ENCODE data around the gene NCAPG2. TPM values are rescaled to one million over a fixed set of nuclear protein-coding genes. Genes with fewer than 3 reads are reported as not detected.
A peak's percentile ranks its signal among the peaks of the same experiment; 100 is the strongest.

NCAPG2 gene
- total RNA-seq, 1 experiment from 2014 or later, result 99.2 TPM

- H3K9me3 Mint-ChIP-seq, result no peaks in the 10 kb centered on the region
- DNase-seq (ENCODE audit: low spot score), result no peak
- no peak for ATAC-seq
- ChIA-PET POLR2A (no interaction called here), CTCF (no interaction called here)
- H3K36me3 Mint-ChIP-seq, result peaks cover 14% of the 10 kb centered on the region; the same call in 1 of the 2 replicates
- H3K4me1 Mint-ChIP-seq, result peaks cover 30% of the 10 kb centered on the region
- no peaks in the 10 kb centered on the region for H3K27me3 Mint-ChIP-seq (ENCODE audit: low read depth)
- peak overlapping the region; percentile 65; the same call in 1 of the 2 replicates for H3K27ac Mint-ChIP-seq
- H3K4me3 Mint-ChIP-seq, result no peak overlapping the region
- TF ChIP-seq ZNF232 (CRISPR knock-in tag; IDR thresholded peaks at IDR 0.05) (no peak), ZNF423 (CRISPR knock-in tag; IDR thresholded peaks at IDR 0.05) (no peak), TP53 (CRISPR knock-in tag; IDR thresholded peaks at IDR 0.05) (no peak), TCF7 (CRISPR knock-in tag; IDR thresholded peaks at IDR 0.05; ENCODE audit: low read depth) (no peak), STAT6 (CRISPR knock-in tag; conservative IDR thresholded peaks at IDR 0.05; ENCODE audit: low read depth) (no peak), ZNF671 (CRISPR knock-in tag; IDR thresholded peaks at IDR 0.05) (no peak), AFF4 (CRISPR knock-in tag; IDR thresholded peaks at IDR 0.05; ENCODE audit: borderline replicate concordance) (no peak), MYBL2 (CRISPR knock-in tag; IDR thresholded peaks at IDR 0.05) (no peak), ERG (CRISPR knock-in tag; IDR thresholded peaks at IDR 0.05) (no peak), IRF1 (CRISPR knock-in tag; IDR thresholded peaks at IDR 0.05) (no peak), JAZF1 (CRISPR knock-in tag; IDR thresholded peaks at IDR 0.05) (no peak)
These were observed 92.1 kb downstream of the NCAPG2 start for GRCh38 chr7:158612546-158612945.

GRCh38 chr7:158611541-158611940 is 93.1 kb downstream of the NCAPG2 start:
- Mint-ChIP-seq H3K27me3 (ENCODE audit: low read depth) (no peaks in the 10 kb centered on the region), H3K4me1 (peaks cover 20% of the 10 kb centered on the region), H3K36me3 (peaks cover 21% of the 10 kb centered on the region; the same call in 1 of the 2 replicates), H3K9me3 (no peaks in the 10 kb centered on the region), H3K27ac (peak overlapping the region; percentile 47; the same call in 1 of the 2 replicates), H3K4me3 (no peak overlapping the region)
- ATAC-seq (no peak), DNase-seq (ENCODE audit: low spot score) (no peak)
- no peak for TF ChIP-seq GABPB1 (CRISPR knock-in tag; IDR thresholded peaks at IDR 0.05)
- TF ChIP-seq JAZF1 (CRISPR knock-in tag; IDR thresholded peaks at IDR 0.05), result no peak
- no peak for TF ChIP-seq ATF2 (CRISPR knock-in tag; IDR thresholded peaks at IDR 0.05; ENCODE audit: borderline replicate concordance, low read depth)
- no peak for TF ChIP-seq ZNF219 (CRISPR knock-in tag; IDR thresholded peaks at IDR 0.05; ENCODE audit: borderline replicate concordance)
- TF ChIP-seq CREM (CRISPR knock-in tag; IDR thresholded peaks at IDR 0.05), result no peak
- CTCF ChIA-PET, result no interaction called here
- POLR2A ChIA-PET, result no interaction called here

Measured in WTC11 (cell line).